DOHH2 (cell line): Measurements from ENCODE around the gene CA12.

Experiments
- H3F3A ChIP-seq: fragments of 200-600 bp; sonication (generic), shearing (Covaris generic); 2 replicates; pipeline ENCODE4 v1.6.0; 2016; ENCODE audit warnings: antibody characterized with exemption, mild to moderate bottlenecking; ENCODE audit not compliant: control insufficient read depth, insufficient read depth
- H3K27ac ChIP-seq: fragments of 200-600 bp; sonication (generic); 2 replicates; pipeline ENCODE4 v1.5.1; 2014; ENCODE audit warnings: low read depth, mild to moderate bottlenecking, low read length, moderate library complexity
- H3K27me3 ChIP-seq: fragments of 200-600 bp; sonication (generic); 2 replicates; pipeline ENCODE4 v1.6.1; 2014; ENCODE audit warnings: mild to moderate bottlenecking, low read length, mixed read lengths; ENCODE audit not compliant: control insufficient read depth
- H3K36me3 ChIP-seq: fragments of 200-600 bp; sonication (generic); 2 replicates; pipeline ENCODE4 v1.6.1; 2014; ENCODE audit warnings: mild to moderate bottlenecking, low read length, moderate library complexity, mixed read lengths; ENCODE audit not compliant: control insufficient read depth
- H3K4me1 ChIP-seq: fragments of 200-600 bp; sonication (generic); 2 replicates; pipeline ENCODE4 v1.6.1; 2014; ENCODE audit warnings: mild to moderate bottlenecking, low read length, mixed read lengths; ENCODE audit not compliant: control insufficient read depth
- H3K4me2 ChIP-seq: fragments of 200-600 bp; sonication (generic); 2 replicates; pipeline ENCODE4 v1.6.0; 2014; ENCODE audit warnings: mild to moderate bottlenecking, low read length, moderate library complexity
- H3K4me3 ChIP-seq: fragments of 200-600 bp; sonication (generic); 2 replicates; pipeline ENCODE4 v1.5.1; 2014; ENCODE audit warnings: mild to moderate bottlenecking, low read length, mixed read lengths
- H3K79me2 ChIP-seq: fragments of 200-600 bp; sonication (generic); 2 replicates; pipeline ENCODE4 v1.6.1; 2014; ENCODE audit warnings: mild to moderate bottlenecking, low read length, mixed read lengths; ENCODE audit not compliant: control insufficient read depth
- H3K9me2 ChIP-seq: fragments of 200-600 bp; sonication (generic); replicated peaks from 2 replicates; pipeline ENCODE4 v1.6.1; 2014; ENCODE audit warnings: mild to moderate bottlenecking, low read length, mixed read lengths; ENCODE audit not compliant: control insufficient read depth
- H3K9me3 ChIP-seq: fragments of 200-600 bp; sonication (generic); 2 replicates; pipeline ENCODE4 v1.6.1; 2014; ENCODE audit warnings: antibody characterized with exemption, low read length, mixed read lengths; ENCODE audit not compliant: control insufficient read depth, insufficient read depth
- H4K20me1 ChIP-seq: fragments of 200-600 bp; sonication (generic); 2 replicates; pipeline ENCODE4 v1.6.0; 2014; ENCODE audit warnings: low read depth, mild to moderate bottlenecking, antibody characterized with exemption, low read length, moderate library complexity; ENCODE audit not compliant: control insufficient read depth, insufficient read depth
- CTCF ChIP-seq: fragments of 200-600 bp; sonication (generic); IDR thresholded peaks from one replicate; pipeline ENCODE4 v1.5.1; 2014; ENCODE audit warnings: antibody characterized with exemption, mild to moderate bottlenecking, low read depth, low read length; ENCODE audit not compliant: poor library complexity, severe bottlenecking
- EZH2phosphoT487 ChIP-seq: fragments of 200-600 bp; sonication (generic); IDR thresholded peaks from 2 replicates; pipeline ENCODE4 v1.6.1; 2017; ENCODE audit warnings: borderline replicate concordance, mild to moderate bottlenecking, antibody characterized with exemption, low read length, moderate library complexity, mixed read lengths

CA12 gene

GRCh38 chr15:63405159-63405558, 23.5 kb upstream of the CA12 start:
- no peak overlapping the region for H3K27ac ChIP-seq
- no peaks in the 10 kb centered on the region for H3K79me2 ChIP-seq
- no peaks in the 10 kb centered on the region for H3F3A ChIP-seq
- no peaks in the 10 kb centered on the region for H3K9me3 ChIP-seq
- no peaks in the 10 kb centered on the region for H3K36me3 ChIP-seq
- no peak overlapping the region for H3K4me2 ChIP-seq
- no peaks in the 10 kb centered on the region for H3K9me2 ChIP-seq
- H4K20me1 ChIP-seq = no peaks in the 10 kb centered on the region
- H3K4me3 ChIP-seq = no peak overlapping the region
- TF ChIP-seq EZH2phosphoT487 = no peak
- TF ChIP-seq CTCF = no peak
- no peaks in the 10 kb centered on the region for H3K27me3 ChIP-seq
- no peaks in the 10 kb centered on the region for H3K4me1 ChIP-seq

DNA sequence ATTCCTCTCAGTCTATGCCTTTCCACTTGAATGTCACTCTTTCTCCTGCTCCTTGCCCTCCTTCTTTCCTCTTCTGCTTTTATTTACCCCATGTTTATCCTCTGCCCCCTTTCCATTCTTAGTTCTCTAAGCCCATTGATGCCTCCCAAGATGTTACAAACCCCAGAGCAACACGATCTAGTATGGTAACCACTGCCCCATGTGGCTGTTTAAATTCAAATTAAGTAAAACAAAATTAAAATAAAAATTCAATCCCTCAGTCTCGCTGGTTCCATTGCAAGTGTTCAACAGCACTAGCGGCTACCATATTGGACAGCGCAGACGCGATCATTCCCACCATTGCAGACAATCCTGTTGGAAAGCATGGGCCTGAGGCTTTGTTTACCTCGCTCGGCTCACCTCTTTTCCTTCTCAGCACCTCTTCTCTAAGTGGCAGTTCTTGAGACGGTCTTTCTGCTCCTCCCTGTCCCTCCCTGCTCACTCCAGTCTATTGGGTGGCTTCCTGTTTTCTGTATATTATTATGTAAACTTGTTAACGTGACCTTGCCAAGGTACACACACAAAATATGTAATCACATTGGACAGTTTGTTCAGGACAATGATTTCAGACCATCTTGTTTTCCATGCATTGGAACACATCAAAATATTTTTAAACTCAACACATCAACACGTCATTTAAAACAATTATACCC, 21.8 kb upstream of the CA12 start:
- Histone ChIP-seq H3F3A (no peaks in the 10 kb centered on the region), H3K9me3 (no peaks in the 10 kb centered on the region), H3K79me2 (no peaks in the 10 kb centered on the region), H4K20me1 (no peaks in the 10 kb centered on the region), H3K27me3 (peaks cover 10% of the 10 kb centered on the region), H3K36me3 (no peaks in the 10 kb centered on the region), H3K4me3 (no peak overlapping the region), H3K4me1 (no peaks in the 10 kb centered on the region), H3K27ac (no peak overlapping the region), H3K9me2 (no peaks in the 10 kb centered on the region), H3K4me2 (no peak overlapping the region)
- TF ChIP-seq EZH2phosphoT487 = no peak
- TF ChIP-seq CTCF = no peak

DNA sequence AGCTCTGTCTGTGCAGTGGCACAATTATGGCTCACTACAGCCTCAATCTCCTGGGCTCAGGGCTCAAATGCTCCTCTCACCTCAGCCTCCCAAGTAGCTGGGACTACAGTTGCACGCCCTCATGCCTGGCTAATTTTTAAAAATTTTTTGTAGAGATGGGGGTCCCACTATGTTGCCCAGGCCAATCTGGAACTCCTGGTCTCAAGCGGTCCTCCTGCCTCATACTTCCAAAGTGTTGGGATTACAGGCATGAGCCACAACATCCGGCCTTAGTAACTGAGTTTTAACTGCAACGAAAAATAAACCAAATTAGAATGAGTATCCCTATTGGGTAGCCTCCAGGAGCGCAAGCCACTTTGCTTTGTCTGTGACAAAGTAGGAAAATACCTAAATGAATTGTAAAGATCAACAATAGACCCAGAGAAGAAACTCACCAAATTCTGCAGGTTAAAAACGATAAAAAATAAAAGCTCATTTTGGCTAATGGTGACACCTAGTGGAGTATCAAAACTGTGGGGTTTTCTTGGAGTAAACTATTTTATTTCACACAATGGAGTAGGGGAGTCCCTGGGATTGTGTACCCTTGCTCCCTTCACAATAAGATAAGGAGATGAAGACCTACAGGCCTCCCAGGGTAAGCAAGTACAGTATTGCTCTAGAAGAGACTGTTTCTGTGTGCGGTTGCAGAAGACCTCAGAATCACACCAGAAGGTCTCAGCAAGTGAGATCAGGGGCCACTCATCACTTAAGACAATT, 21.0 kb upstream of the CA12 start:
- H3F3A ChIP-seq = no peaks in the 10 kb centered on the region
- H3K4me3 ChIP-seq = no peak overlapping the region
- no peak overlapping the region for H3K27ac ChIP-seq
- H3K36me3 ChIP-seq = no peaks in the 10 kb centered on the region
- no peaks in the 10 kb centered on the region for H3K9me3 ChIP-seq
- H3K27me3 ChIP-seq = peaks cover 14% of the 10 kb centered on the region
- TF ChIP-seq EZH2phosphoT487 (no peak), CTCF (peak; percentile 57)
- H3K4me2 ChIP-seq = no peak overlapping the region
- no peaks in the 10 kb centered on the region for H3K79me2 ChIP-seq
- no peaks in the 10 kb centered on the region for H4K20me1 ChIP-seq
- no peaks in the 10 kb centered on the region for H3K9me2 ChIP-seq
- no peaks in the 10 kb centered on the region for H3K4me1 ChIP-seq
